ENCODE measurements around the gene SLC15A3. TPM values are rescaled to one million over a fixed set of nuclear protein-coding genes. Genes with fewer than 3 reads are reported as not detected.

The SLC15A3 gene
- total RNA-seq, 4 donors from 2014 or later = 24.1 to 61.0 (median 29.9) TPM

- intact Hi-C loops (cut with DNase I) = no loop called here
- Histone ChIP-seq H3K4me1 (peaks cover 50 to 64% (median 59%) of the 10 kb centered on the region in 4 donors), H3K27ac (replicated peaks in 1 of 4) (peak overlapping the region; percentile 93 to 96 (median 94)), H3K36me3 (peaks cover under 1 to 9% (median 2%) of the 10 kb centered on the region in 4 donors), H3K9me3 (no peaks in the 10 kb centered on the region), H3K4me3 (peak overlapping the region; percentile 74 to 92 (median 80)), H3K27me3 (no peaks in the 10 kb centered on the region)
- TF ChIP-seq POLR2A (IDR thresholded peaks at IDR 0.05; ENCODE audit: low read depth) = no peak
- TF ChIP-seq EP300 (IDR thresholded peaks at IDR 0.05) = no peak
- TF ChIP-seq POLR2AphosphoS5 (IDR thresholded peaks at IDR 0.05) = no peak
- DNase-seq (ENCODE audit: extremely low spot score) = no peak
- WGBS = 0% methylated on average over 28 of the region's 31 CpGs
These were observed 37.2 kb downstream of the SLC15A3 start for GRCh38 chr11:60914633-60915247.

- Histone ChIP-seq H3K4me1 (peaks cover 43 to 57% (median 52%) of the 10 kb centered on the region in 4 donors), H3K4me3 (peak within 1 kb of the TSS; percentile 74 to 92 (median 80)), H3K9me3 (no peaks in the 10 kb centered on the region), H3K27ac (replicated peaks in 1 of 4) (peak within 1 kb of the TSS; percentile 93 to 96 (median 94)), H3K27me3 (no peaks in the 10 kb centered on the region), H3K36me3 (peaks cover 0 to 6% (median 0%) of the 10 kb centered on the region in 4 donors)
- under 1% methylated on average over 50 of the region's 70 CpGs for WGBS
- TF ChIP-seq CTCF (IDR thresholded peaks at IDR 0.05) (peak in 1 of 3 experiments; percentile 20), POLR2A (IDR thresholded peaks at IDR 0.05; ENCODE audit: low read depth) (no peak), POLR2AphosphoS5 (IDR thresholded peaks at IDR 0.05) (peak; percentile 84 to 85), EP300 (IDR thresholded peaks at IDR 0.05) (no peak)
- intact Hi-C loops (cut with DNase I) = no loop called here
- peak; percentile 96 for DNase-seq (ENCODE audit: extremely low spot score)
These were observed 38.0 kb downstream of the SLC15A3 start, which contains the start of gene TMEM109 for GRCh38 chr11:60913793-60914632. Gene TMEM109 (plus strand): TSS chr11:60914158. CDS start chr11:60919694, 5,536 bp downstream.

GRCh38 chr11:60912851-60913528 lies 39.0 kb downstream of the SLC15A3 start:
- intact Hi-C loops (cut with DNase I) = no loop called here
- peak overlapping the region; percentile 74 to 92 (median 80) for H3K4me3 ChIP-seq
- no peaks in the 10 kb centered on the region for H3K27me3 ChIP-seq
- TF ChIP-seq CTCF (IDR thresholded peaks at IDR 0.05) (no peak), POLR2A (IDR thresholded peaks at IDR 0.05; ENCODE audit: low read depth) (no peak), EP300 (IDR thresholded peaks at IDR 0.05) (no peak), POLR2AphosphoS5 (IDR thresholded peaks at IDR 0.05) (no peak)
- H3K4me1 ChIP-seq = peaks cover 34 to 48% (median 45%) of the 10 kb centered on the region in 4 donors
- H3K36me3 ChIP-seq = peaks cover 0 to 6% (median 0%) of the 10 kb centered on the region in 4 donors
- H3K9me3 ChIP-seq = no peaks in the 10 kb centered on the region
- 70% methylated on average over 22 of the region's 22 CpGs for WGBS
- peak overlapping the region; percentile 93 to 96 (median 94) for H3K27ac ChIP-seq (replicated peaks in 1 of 4)
- DNase-seq (ENCODE audit: extremely low spot score) = no peak

GRCh38 chr11:60912223-60912850 lies 39.6 kb downstream of the SLC15A3 start:
- no peak for TF ChIP-seq POLR2AphosphoS5 (IDR thresholded peaks at IDR 0.05)
- no peak for TF ChIP-seq EP300 (IDR thresholded peaks at IDR 0.05)
- TF ChIP-seq POLR2A (IDR thresholded peaks at IDR 0.05; ENCODE audit: low read depth) = no peak
- TF ChIP-seq CTCF (IDR thresholded peaks at IDR 0.05) = no peak
- Histone ChIP-seq H3K27ac (replicated peaks in 1 of 4) (peak overlapping the region in 1 of 4 donors; percentile 93), H3K4me1 (peaks cover 34 to 44% (median 41%) of the 10 kb centered on the region in 4 donors), H3K27me3 (no peaks in the 10 kb centered on the region), H3K9me3 (no peaks in the 10 kb centered on the region), H3K36me3 (peaks cover 0 to 3% (median 0%) of the 10 kb centered on the region in 4 donors), H3K4me3 (no peak overlapping the region)
- no peak for DNase-seq (ENCODE audit: extremely low spot score)
- intact Hi-C loops (cut with DNase I) = no loop called here
- 78% methylated on average over 12 of the region's 12 CpGs for WGBS

Measured in esophagus muscularis mucosa (tissue), 4 donors.